Measurements from ENCODE around the gene OR52N5.

Gene OR52N5

DNA sequence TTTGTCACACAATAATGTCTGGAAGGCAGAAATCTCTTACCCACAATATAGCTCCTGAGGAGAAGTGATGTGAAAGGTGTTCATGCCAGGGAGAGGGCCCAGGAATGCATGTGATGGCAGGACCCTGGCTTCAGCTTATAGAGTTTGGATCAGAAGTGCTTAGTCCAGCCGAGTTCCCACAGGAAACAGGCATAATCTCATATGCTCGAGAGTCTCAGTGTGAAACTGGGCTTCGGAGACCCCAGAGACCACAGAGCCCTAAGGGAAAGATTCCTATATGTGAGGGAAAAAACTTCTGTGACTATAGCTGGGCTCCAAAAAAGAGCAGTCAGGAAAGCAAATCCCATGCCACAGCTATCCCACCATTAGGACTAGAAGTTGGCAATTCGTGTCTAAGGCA lies at the start of gene OR52N5:
Gene OR52N5 (minus strand): TSS at position 101 of the 400 bp plus-strand sequence. CDS start 4,721 bp downstream, outside the sequence.
- DNase-seq (ENCODE audit: low read depth, low spot score), result no peak
- no peak within 1 kb of the TSS for H3K27ac ChIP-seq

DNA sequence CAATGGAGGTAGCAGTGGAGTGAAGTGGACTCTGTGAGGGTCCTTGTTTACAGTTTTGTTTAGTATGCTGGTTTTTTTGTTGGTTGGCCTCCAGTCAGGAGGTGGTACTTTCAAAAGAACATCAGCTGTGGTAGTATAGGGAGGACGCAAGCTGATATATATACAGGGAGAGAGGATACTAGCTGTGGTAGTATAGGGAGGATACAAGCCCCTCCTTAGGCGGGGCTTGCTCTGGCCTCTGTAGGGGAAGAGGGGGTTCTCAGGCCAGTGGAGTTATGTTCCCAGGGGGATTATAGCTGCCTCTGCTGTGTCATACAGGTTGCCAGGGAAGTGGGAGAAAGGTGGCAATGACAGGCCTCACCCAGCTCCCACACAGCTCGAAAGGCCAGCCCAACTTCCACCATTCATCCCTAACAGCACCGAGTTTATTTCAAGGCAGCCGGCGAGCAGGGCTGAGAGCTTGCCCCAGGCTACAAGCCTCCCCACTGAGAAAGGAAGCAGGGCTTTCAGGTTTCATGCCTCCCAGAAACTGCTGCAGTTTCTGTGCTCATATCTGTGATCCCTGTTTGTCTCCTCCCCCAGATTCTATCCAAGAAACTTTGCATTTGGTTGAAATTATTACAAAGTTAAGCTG lies 48.2 kb upstream of the OR52N5 start:
- H3K27ac ChIP-seq, result no peak overlapping the region
- no peak for DNase-seq (ENCODE audit: low read depth, low spot score)

DNA sequence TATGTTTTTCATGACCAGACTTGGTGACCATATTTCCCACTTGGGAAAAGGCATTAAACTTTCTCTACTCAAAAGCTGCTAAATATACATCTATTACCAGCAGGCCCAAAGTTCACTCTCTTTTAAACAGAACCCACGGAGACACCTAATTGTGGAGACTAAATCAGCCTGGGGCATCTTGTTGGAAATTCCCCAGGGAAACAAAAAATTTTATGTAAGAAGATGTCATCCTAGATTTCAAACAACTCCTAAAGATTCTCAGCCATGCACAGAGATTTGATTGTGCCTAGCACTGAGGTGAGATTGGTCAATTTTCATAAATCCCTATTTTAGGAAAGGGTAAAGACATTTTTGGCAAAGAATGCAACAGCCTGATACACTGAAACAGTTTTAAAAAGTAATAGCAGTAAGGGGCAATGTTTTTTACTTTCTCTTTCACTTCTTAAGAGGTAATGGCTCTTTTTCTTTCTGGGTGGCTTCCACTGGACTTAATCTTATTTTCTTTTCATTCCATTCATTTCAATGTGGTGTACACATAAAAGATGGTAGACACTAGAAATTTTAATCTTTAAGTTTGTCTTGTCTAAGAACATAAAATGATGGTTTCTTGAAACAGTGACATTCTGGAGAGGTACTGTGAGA lies 35.2 kb upstream of the OR52N5 start:
- no peak for DNase-seq (ENCODE audit: low read depth, low spot score)
- no peak overlapping the region for H3K27ac ChIP-seq

DNA sequence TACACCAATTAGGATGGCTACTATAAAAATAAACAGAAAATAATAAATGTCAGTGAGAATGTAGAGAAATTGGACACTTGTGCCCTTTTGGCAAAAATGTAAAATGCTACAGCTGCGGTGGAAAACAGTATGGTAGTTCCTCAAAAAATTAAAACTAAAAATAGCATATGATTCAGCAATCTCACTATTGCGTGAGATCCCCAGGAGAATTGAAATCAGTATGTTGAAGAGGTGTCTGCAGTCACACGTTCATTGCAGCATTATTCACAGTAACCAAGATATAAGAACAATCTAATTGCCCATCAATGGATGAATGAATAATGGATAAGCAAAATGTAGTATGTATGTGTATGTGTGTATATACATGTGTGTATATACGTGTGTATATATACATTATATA lies 32.4 kb upstream of the OR52N5 start:
- no peak for DNase-seq (ENCODE audit: low read depth, low spot score)
- no peak overlapping the region for H3K27ac ChIP-seq

DNA sequence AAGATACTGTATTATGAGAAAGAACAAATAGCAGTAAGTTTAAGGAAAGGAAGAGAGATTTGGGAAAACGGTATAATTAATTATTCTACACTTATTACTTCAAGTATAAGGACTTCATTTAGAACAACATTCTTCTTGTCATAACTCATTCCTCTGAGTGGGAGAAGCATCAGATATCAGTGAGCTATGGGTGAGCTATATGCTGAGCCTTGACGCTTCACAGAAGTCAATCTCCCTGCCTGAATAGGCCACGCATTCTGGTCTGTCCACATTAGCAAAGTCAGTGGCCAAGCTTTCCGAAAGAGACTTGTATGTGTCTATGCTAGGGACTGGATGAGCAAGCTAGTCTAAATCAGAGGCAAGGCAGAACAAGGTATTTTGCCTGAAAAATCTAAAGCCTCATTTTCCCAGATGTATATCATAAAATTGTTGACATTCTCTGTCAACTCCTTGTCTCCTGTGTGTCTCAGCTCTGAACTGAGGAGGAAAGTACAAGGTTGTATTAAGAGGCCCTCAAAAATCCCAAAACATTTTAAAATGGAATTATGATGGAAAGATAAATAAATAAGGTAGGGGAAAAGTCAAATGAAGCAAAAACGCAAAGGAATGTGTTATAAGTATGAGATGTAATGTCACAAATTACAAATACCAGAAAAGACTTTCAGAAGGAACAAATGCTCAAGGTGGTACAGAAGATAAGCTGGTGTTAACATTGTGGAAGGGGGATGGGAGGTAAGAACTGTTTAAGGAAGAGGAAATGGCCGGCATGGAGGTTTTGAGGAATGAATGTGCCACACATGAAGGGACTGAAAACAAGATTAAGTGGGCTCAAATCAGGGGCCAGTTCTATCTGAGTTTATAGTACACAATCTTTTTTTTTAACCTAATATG lies 27.0 kb upstream of the OR52N5 start:
- no peak overlapping the region for H3K27ac ChIP-seq
- no peak for DNase-seq (ENCODE audit: low read depth, low spot score)

DNA sequence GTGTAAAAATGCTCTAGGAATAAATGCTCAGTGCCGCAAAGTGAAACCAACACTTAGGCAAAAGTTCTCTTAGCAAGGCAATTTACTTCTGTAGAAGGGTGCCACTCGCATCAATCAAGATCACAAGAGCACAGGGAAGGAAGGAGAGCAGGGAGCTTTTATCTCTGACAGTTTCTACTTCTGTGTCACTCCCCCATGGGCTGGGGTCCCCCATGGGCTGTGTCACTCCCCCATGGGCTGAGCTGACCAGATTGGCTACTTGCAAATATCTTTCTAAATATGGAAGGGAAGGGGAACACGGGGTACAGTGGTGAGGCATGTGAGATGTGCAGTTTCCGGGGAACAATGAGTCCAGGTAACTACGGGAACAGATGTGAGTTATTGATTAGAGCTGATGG lies 26.0 kb upstream of the OR52N5 start:
- H3K27ac ChIP-seq, result no peak overlapping the region
- DNase-seq (ENCODE audit: low read depth, low spot score), result no peak

DNA sequence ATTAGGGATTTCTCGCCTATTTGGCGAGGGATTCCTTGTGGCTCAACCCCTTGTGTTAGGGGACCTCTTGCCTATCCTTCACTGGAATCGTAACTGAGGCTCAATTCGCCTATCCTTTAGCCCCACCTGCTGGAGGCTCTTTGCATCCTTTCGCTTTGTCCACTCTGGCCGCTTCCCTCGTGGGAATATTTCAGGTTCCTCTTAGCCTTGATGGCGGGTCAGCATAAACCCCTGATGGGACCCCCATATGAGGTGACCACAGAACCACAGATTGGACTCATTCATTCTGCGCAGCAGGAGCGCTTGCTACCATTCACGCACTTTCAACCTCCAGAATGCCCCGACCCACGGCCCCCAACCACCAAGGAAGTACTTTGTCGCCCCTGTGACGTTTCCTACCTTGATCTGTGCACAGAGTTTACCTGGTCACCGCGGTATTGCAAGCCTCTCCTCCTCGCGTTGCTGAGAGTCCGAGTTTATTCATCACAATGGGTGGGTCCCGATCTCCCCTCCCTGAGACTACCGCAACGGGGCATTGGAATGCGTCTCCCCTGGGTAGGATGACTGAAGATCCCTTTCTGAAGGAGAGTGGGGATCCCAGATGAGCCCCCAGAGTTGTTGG lies 25.5 kb upstream of the OR52N5 start, which contains the start of gene OR52N2:
Gene OR52N2 (plus strand): TSS at position 425 of the 622 bp plus-strand sequence. CDS start 11,412 bp downstream, outside the sequence.
- DNase-seq (ENCODE audit: low read depth, low spot score), result no peak
- no peak within 1 kb of the TSS for H3K27ac ChIP-seq

DNA sequence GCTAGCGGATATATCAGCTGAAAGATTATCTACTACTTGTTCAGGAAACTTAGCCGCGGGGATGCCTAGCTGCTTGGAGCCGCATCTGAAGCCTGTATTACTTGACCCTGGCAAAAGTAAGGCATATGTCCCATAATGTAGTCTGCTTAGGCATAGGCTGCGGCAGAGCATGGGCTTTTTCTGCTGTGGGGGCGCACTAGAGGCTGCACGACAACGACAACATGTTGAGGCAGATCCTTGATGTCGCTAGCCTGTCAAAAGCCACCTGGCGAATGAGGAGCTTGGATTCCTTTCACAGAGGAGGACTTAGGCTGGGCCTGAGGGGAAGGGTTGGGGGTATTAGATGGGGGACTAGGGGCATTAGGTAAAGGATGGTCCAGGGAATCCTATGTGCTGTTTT lies 24.4 kb upstream of the OR52N5 start:
- DNase-seq (ENCODE audit: low read depth, low spot score), result no peak
- H3K27ac ChIP-seq, result no peak overlapping the region

DNA sequence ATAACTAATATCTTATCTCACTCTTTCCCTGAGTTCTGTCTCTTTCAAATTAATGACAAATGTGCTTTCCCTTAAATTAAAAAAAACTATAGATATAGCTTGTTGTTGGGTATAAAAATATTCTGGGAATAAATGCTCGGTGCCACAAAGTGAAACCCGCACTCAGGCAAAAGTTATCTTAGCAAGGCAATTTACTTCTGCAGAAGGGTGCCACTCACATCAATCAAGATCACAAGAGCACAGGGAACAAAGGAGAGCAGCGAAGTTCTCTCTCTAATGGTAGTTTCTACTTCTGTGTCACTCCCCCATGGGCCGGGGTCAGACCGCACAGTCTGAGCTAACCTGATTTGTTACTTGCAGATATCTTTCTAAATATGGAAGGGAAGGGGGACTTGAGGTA lies 20.8 kb upstream of the OR52N5 start:
- no peak for DNase-seq (ENCODE audit: low read depth, low spot score)
- no peak overlapping the region for H3K27ac ChIP-seq

DNA sequence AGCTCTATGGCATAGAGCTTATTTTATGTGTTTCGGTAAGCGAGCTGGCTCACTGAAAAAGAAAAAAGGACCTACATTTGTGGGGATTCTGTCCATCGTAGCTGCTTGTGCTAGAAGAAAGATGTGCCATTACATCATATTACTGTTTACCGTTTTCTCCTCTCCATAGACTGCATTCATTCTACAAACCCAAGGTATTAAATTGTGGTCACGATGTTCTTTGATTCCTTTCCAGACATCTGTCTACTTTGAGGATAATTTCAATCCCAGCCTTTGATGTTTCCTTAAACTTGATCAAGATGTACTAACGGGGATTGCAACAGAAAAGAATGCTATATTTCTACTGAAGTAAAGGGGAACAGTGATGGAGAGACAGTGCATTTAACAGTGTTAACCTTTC lies 13.4 kb upstream of the OR52N5 start:
- DNase-seq (ENCODE audit: low read depth, low spot score), result no peak

DNA sequence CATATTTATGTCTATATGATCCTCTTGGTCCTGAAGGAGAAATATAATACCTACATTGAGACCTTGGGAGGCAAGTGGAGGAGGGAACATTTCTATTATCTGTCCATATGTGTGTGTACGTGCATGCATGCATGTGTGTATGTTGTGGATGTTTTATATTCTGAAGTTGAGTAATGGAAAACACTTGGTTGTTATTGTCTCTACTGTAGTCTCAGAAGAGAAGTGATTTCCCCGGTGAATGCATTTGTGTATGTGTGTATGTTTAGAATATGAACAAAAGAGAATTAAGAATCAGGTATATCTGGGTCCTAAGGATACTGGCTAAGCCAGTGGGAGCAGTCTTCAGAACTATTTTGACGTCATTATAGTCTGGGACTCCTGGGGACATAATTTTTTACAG lies 8.0 kb upstream of the OR52N5 start, which contains the start of gene OR52N1:
Gene OR52N1 (minus strand): TSS at position 101 of the 400 bp plus-strand sequence. CDS start 2,449 bp downstream, outside the sequence.
- DNase-seq (ENCODE audit: low read depth, low spot score), result no peak
- H3K27ac ChIP-seq, result no peak within 1 kb of the TSS

More for the DNA sequence above, 13.4 kb upstream of the OR52N5 start:
- no peak overlapping the region for H3K27ac ChIP-seq

DNA sequence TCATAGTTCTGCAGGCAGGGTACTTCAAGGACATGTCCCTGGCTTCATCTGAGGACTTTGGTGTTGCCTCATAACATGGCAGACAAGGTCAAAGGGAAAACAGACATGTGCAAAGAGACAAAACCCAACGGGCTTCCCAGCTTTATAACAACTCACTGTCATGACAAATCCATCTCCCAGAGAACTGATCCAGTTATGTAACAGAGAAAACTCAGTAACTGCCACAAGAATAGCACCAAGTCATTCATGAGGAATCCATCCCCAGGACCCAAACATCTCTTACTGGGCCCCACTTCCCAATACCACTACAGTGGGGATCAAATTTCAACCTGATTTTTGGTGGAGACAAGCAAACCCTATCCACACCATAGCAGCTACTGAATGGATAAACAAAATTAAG lies 16.1 kb downstream of the OR52N5 start:
- no peak overlapping the region for H3K27ac ChIP-seq
- DNase-seq (ENCODE audit: low read depth, low spot score), result no peak

DNA sequence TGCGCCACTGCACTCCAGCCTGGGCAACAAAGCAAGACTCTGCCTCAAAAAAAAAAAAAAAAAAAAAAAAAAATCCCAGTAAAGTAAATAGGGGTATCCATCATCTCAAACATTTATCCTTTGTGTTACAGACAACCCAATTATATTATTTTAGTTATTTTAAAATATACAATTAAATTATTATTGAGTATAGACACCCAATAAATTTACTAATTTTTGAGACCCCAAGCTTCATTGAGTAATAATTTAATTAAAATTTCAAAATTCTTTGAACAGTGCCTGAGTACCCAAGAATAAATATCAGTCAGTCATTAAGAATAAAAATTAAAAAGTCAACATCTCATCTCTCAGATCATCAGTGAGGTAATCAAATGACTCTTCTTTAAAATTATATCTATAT lies 29.2 kb downstream of the OR52N5 start, which contains the start of gene OR52N4:
Gene OR52N4 (plus strand): TSS at position 301 of the 400 bp plus-strand sequence. CDS start 498 bp downstream, outside the sequence.
- H3K27ac ChIP-seq, result no peak within 1 kb of the TSS
- no peak for DNase-seq (ENCODE audit: low read depth, low spot score)

DNA sequence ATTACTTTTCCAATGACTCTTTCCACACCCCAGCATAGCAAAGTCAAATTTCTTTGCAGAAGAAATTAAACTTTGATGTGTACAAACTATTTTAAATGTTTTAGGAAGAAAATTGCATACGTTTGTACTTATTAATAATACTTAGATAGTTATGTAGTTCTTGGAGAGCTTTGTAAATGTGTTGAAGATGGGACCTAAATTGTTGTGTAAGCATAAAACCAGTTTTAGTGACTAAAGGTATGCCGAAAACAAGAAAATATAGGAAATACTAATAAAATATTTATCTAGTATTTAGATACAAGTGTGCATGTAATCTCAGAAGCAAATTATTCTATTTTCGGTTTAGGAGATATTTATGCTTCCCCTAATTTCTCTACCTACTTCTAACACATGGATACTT lies 33.3 kb downstream of the OR52N5 start:
- no peak for DNase-seq (ENCODE audit: low read depth, low spot score)

DNA sequence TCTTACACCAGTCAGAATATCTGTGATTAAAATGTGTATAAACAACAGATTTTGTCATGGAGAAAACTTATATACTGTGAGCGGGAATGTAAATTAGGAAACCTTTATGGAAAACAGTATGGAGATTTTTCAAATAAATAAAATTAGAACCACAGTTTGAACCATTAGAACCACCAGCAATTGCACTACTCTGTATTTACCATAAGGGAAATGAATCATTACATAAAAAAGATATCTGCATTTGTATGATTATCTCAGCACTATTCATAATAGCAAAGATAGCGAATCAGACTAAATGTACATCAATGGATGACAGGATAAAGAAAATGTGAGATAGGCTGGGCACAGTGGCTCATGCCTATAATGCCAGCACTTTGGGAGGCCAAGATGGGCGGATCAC lies 36.5 kb downstream of the OR52N5 start:
- H3K27ac ChIP-seq, result no peak overlapping the region
- no peak for DNase-seq (ENCODE audit: low read depth, low spot score)

More for the DNA sequence above, 33.3 kb downstream of the OR52N5 start:
- H3K27ac ChIP-seq, result no peak overlapping the region

DNA sequence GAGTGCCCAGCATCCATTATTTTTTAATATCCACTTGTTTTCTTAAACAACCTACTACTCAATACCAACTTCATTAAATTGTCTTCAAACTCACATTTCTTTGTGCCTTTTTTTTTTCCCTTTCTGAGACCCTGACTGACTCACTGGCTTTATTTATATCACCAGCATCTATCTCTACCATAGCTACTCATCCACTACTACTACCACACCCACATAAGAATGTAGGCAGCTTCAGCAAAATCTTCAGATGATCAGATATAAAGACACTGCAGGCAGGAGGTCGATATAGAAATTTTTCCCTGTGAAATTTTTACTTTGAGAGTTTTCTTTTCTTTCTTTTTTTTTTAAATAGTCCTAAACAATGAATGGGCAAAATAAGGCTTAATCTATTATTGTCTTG lies 44.7 kb downstream of the OR52N5 start:
- H3K27ac ChIP-seq, result no peak overlapping the region
- DNase-seq (ENCODE audit: low read depth, low spot score), result no peak

DNA sequence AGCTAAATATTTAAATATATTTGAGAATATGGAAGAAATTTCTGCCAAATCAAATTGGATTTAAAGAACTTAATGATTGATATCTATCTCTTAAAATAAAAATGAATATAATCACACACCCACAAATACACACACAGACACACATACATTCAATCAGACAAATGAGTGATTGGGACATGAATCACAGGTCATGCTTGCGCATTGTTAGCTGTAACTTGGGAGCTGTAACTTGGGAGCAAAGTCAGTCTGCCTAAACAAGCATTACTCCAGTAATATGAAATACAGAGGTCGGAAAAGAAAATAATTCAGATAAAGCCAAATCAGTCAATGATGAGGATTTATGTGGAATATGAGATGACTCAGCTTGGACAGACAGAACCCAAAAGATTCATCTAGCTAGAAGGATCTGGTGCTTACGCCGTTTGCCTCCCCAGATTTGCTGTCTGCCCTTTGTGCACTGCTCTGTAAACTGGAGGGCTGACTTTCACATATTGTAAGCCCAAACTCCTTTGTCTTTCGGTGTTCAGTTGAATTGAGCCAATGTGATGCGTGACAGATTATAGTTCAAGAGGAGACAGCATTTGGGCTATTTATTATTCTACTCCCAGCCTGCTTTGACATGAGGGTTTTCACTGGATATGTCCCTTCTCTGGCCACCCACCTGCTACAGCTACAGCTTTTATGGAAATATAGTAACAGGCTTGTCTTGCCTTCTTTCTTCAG lies 45.3 kb downstream of the OR52N5 start:
- peak; percentile 5 for DNase-seq (ENCODE audit: low read depth, low spot score)
- no peak overlapping the region for H3K27ac ChIP-seq

DNA sequence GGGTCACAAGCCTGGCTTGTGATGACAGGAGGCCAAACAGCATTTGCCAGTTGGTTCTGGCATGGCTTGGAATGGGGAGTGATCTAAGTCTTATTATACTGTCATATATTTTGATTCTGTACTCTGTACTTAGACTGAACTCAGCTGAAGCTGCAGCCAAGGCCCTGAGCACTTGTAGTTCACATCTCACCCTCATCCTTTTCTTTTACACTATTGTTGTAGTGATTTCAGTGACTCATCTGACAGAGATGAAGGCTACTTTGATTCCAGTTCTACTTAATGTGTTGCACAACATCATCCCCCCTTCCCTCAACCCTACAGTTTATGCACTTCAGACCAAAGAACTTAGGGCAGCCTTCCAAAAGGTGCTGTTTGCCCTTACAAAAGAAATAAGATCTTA lies 46.1 kb downstream of the OR52N5 start:
- H3K27ac ChIP-seq, result no peak overlapping the region
- DNase-seq (ENCODE audit: low read depth, low spot score), result peak; percentile 5

DNA sequence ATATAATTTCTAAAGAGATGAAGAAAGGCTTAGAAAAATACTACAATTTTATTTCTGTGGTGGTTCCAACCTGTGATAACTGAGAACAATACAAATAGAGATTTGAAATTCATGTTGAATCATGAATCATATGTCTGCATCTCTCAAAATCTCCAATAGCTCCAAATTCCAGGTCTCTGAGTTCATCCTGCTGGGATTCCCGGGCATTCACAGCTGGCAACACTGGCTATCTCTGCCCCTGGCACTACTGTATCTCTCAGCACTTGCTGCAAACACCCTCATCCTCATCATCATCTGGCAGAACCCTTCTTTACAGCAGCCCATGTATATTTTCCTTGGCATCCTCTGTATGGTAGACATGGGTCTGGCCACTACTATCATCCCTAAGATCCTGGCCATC lies 46.8 kb downstream of the OR52N5 start, which contains the start of gene OR56B1:
Gene OR56B1 (plus strand): TSS at position 53 of the 400 bp plus-strand sequence. CDS start 69 bp downstream, at position 122.
- DNase-seq (ENCODE audit: low read depth, low spot score), result no peak
- no peak within 1 kb of the TSS for H3K27ac ChIP-seq
